GM19467 (cell line): ENCODE data around the gene VPS41.

Experiments used
- ATAC-seq: cut with Tn5 transposase; IDR thresholded peaks from one replicate; pipeline ENCODE4 v1.9.1; 2021; ENCODE audit warnings: mild to moderate bottlenecking, moderate library complexity; ENCODE audit not compliant: unreplicated experiment

Gene VPS41

DNA sequence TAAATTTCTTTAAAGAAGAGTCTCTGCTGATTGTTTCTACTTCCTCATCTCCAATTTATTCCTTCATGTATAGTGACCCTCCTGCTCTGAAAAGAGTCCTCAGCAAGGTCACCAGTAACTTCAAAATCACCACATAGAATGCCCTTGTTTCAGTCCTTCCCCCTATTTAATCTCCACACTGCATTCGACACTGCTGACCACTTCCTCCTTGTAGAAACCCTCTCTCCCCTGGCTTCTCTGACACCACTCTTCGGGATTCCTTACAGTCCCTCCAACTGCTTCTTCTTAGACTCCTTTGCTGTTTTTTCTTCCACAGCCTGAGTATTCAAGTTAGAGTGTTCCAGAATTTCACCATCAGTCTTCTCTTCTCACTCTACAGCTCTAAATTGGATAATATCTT, 89.5 kb downstream of the VPS41 start:
- ATAC-seq: no peak

DNA sequence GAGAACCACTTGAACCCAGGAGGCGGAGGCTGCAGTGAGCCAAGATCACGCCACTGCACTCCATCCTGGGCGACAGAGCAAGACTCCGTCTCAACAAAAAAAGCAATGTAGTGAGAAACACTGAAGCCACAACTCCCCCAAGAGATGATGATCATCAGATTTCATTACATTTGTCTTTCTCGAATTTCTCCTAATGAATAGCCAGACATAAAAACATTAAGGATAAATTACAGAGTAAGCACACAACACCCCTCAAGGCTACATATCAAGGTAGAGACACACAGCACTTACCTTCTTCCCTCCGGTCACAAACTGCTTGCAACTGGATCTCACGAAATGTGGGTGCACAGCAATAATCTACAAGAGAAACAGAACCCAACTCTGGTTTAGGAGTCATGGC, 91.5 kb downstream of the VPS41 start:
- ATAC-seq: no peak

DNA sequence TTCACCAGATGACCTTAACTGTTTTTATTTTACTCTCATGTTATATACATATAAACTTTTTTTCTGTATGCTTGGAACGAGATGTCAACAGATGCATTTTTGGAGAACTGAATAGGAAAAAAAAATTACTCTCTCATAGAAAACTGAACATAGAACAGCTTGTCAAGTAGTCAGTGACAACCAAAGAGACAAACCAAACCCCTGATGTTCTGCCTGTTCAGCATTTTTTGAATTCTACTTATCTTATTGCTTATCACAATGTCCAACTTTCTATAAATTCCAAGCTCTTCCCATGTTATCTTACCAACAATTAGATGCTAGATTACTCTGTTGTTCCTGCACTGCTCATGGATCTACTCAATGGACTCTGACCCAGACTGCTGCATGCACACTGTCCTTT, 95.2 kb downstream of the VPS41 start:
- no peak for ATAC-seq

DNA sequence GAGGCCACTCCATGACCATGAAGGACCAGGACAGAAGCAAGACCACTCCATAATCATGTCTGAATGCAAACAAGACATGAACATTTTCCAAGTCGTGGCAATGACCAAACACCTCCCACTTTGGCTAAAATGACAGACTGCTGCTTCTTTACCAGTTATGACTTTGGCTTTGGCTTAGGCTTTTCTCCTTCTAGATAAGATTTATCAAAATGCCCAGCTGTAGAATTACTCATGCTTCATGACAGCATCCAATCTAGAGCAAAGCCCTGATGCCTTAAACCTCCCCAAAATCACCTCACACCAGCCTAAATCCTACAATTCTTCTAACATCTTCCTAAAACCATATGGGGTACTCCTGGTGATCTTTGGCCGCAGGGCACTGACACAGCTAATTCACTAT, 102.1 kb downstream of the VPS41 start:
- ATAC-seq: no peak

DNA sequence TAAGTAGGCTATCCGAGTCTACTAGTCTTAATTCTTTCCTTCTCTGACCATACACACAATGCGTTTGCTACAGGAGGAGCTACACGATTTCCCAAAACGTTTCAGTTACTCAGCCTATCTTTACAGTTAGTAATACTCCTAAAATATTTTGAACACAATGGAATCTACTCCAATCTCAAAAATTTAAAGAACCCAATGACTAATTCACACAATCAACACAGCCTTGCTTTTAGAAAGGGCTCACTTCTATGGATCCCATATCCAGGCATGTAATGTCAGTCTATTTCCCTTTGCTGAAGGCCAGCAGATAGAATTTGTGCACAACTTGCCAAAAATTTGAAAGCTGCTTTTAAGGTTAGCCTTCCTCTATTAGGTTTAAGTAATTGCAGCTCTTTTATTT, 107.2 kb downstream of the VPS41 start:
- no peak for ATAC-seq

DNA sequence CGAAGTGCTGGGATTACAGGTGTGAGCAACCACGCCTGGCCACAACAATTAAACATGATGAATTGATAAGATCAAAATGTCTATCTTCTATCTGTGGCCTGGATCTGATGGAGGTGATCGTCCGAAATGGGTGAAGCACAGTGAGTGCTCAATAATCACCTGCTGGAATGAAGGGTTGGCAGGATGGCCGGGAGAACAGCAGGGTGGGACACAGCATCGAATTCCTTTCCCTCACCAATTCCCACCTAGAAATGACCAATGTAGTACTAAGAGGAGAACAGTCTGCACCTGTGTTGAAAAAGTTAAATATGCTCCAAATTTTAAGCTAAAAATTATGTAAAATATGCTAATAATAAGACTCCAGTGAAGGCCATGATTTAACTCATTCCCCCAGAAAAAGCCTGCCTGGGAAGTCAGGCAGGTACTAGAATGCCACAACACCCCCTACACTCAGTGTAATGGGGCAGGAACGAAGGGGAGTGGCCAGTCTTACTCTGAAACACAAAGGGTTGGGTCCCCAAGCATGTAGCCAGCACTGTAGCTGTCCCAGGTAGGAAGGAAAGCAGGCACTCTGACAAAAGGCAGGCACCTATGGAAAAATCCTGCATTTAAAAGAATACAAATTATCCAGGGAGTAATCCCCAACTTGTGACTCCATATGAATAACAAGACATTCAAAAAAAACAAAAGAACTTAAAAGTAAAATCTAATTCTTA, 110.3 kb downstream of the VPS41 start:
- no peak for ATAC-seq

DNA sequence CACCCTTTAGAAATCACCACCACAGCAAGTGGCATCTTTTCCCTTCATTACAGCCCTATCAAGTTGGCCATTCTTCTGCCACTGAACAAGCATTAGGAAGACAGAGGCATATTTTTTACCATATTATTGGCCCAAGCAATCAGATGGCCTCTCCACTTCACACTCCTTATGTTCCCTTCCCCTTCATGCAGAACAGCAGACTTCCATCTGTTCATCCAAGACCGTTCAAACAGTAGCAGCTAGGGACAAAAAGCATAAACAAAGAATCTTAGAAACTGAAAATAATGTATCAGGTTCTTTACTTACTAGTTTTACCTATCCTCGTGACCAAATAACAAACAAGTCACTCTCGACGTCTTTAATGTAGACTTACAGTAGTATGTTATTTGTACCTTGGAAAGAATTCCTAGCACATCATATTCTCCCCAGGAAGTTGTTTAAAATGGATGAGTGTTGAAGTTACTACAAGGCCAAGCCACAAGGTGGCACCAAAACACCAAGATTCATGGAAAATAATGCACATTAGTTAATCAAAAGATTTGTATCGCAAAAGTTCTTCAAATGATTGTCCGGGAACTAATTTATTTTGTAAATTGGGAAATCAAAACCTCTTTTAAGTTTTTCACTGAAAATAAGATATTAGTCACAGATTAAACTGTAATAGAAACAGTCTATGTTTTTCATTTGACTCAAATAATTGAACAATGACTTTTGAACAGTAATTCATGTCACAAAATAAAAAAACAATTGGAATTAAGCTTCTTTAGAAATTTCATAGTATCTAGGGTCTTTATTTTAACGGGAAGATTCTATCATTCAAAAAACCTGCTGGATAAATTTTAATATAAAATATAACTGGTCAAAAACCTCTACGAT, 112.1 kb downstream of the VPS41 start:
- ATAC-seq: no peak

DNA sequence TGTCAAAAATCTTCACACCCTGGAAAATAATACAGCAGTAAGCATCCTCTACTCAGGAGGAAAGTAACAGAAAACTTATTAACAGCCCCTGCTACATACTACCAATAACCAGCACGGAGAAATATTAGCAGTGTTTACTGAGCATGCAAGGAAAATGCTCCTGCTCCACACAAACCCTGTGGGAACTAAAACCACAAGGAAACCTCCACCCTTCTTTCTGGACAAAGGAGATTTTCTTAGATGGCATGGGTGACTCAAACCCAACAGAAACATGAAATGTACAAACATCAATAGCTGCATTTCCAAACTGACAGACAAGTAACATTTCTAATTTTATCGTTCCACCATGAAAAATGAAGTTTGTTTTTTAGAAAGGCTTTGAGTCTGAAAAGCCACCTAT, 113.4 kb downstream of the VPS41 start:
- no peak for ATAC-seq

DNA sequence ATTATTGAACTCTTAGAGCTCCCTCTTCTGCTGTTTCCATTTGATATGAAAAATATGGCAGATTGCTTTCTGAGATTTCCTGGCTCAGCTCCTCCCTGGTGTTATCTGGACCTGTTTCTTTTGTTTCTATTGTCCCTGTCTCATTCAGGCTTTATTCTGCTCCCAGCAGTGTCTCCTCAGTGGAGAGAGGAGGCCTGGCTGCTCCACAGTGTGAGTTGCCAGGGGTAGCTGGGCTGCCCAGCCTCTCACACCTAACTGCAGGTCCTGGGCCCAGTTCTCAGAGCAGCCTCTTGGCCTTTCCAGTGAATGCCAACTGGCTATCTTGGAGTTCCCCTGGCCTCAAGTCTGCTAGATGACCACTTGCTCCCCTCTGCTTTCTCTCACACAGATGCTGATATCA, 127.0 kb downstream of the VPS41 start:
- ATAC-seq: no peak

DNA sequence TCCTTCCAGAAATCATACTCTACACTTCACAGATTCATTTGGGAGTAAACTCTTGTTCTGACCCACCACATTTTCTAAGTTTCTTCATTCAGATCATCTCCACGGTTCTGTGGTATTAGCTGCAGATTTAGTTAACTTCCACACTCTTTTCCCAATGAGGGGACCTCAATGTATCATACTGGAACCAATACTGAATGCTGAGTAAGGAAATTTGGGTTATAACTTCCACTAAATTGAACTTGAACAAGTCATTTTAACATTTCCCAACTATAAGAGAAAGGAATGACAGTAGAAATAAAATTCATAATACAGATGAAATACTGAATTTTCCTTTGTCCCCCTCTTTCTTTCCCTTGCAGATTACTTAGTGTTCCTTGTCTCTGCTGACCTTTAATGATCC, 131.4 kb downstream of the VPS41 start:
- ATAC-seq: no peak

DNA sequence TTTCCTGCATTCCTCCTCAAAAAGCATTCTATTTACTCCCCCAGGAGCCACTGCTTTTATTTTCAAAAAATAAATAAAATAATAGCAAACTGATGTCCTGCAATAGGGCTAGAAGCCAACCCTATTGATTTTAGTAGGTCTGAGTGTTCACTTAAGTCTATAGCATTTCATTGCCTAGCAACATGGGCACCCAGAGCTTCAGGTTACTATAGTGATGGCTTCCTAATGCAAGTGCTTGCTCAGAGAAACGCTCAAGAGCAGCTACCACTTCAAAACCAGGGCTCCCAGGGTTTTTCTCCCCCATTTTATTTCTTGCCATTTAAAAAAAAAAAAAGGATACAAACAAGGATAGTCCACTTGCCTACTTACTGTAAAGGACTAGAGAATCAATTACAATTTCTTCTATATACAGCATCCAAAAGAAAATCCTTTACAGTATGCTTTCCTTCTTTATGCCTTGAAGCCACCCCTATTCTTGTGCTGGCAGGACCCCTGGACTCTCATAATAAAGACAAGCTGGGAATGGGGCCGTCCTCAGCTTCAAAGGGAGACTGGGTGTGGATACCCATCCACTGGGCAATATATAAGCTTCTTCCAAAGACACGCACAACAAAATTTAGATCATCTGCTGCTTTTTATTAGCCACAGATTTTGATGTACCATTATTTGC, 133.3 kb downstream of the VPS41 start:
- ATAC-seq: no peak

DNA sequence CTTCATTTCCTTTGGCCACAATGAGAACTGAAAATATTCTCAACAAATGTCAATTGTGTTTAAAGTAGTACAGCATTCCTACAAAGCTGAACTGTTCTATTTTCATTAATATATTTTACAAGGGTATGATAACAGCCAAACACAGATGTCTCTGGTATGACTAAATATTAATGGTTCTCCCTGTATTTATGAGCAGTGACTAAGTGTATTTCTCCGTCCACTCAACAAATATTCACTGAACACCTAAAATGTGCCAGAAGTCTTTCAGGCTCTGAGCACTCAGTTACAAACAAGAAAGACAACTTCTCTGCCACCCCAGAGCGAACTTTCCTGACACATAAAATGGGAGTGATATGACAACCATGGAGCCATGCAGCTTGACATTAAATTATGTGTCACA, 135.6 kb downstream of the VPS41 start:
- ATAC-seq: no peak

DNA sequence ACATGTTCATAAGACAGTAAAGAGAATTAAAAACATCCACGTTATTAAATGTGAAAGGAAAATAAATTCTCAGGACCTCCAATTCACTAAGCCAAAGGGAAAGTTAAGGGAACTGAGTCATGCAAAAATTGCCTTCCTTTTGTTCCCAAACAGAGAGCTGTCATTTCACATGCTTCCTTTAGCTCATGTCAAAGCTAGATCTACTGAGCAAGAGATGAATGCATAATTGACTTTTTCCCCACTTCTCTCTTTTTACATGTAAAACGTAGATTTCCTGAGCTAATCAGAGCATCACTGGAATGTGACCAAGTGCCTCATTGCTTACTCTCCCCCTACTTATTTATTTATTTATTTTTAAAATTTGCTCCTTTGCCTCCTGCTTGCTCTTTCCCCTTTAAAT, 148.8 kb downstream of the VPS41 start:
- ATAC-seq: no peak

DNA sequence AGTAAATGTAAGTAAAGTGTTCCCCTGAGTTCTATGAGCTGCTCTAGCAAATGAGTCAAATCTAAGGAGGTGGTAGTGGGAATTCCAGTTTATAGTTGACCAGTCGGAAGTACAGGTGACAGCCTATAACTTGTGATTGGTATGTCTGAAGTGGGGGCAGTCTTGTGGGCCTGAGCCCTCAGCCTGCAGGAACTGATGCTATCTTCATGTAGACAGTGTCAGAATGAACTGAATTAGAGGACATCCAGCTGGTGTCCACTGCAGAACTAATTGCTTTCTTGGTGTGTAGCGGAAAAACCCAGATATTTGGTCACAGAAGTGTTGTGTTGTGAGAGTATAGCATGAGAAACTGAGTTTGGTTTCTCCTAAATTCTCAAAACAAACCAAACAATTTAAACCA, 150.0 kb downstream of the VPS41 start:
- ATAC-seq: no peak

DNA sequence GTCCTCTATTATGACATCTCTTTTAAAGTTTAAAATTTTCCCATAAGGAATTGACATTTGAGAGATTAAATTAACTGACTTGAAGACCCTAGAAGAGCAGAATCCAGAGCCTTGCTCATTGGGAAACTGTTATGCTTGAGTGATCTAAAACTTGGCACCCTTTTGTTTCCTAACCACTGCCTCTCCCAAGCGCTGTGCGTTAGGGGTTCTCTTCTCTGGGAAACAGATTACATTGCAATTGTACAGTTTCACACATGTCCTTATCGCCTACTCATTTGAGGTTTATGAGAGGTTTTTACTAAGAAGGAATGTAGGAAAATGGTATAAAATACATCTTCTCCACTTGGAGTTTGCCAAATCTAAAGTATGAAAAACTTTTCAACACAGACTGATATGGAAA, 151.1 kb downstream of the VPS41 start:
- no peak for ATAC-seq

DNA sequence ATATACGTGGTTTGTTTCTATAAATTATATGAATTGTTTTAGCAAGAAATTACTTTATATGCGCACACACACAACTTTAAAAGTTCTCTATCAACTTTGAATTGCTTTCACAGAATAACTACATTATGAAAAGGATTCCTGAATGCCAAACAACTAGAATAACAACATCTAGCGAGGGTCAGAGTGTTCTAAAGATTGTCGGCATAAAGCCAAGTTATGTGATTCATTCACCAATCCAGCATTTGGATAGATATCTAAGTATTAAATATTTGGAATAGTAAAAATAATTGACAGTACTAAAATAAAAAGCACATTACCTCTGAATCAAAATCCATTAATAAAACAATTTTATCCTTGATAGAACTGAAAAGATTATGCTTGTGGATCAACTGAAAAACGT, 152.5 kb downstream of the VPS41 start:
- ATAC-seq: no peak

DNA sequence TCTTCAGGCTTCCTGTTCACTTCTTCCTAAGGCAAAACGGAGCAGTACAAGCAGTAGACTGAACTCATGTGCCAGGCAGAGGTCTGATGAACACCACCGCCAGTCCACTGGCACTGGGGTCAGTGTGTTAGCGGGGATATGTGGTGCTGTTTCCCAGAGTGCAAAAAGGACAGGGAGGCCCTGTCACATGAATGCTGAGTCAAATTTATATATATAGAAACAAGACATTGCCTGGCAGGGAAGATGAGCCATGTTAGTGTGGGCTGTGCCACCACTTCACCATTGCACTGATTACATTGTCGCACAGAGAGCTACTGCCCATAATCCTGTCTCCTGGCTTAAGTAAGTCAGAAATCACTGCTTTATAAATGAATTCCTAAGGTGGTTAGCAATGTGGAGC, 155.6 kb downstream of the VPS41 start:
- ATAC-seq: no peak

DNA sequence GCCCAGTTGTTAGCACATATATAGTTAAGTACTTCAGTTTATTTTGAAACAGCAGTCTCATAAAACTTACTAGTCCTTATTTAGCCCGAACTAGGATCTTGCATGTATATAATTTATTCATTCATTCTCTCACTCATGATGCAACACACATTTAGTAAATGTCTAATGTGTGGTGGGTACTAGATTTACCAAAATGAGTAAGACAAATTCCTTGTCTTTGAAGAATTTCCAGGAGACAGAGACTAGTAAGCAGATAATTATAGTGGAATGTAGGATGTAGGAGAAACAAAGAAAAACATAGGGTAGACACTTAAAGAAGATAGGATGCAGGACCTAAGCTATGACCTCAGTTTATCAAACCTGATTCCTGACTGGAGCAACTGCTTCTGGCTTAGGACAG, 157.6 kb downstream of the VPS41 start:
- ATAC-seq: no peak

DNA sequence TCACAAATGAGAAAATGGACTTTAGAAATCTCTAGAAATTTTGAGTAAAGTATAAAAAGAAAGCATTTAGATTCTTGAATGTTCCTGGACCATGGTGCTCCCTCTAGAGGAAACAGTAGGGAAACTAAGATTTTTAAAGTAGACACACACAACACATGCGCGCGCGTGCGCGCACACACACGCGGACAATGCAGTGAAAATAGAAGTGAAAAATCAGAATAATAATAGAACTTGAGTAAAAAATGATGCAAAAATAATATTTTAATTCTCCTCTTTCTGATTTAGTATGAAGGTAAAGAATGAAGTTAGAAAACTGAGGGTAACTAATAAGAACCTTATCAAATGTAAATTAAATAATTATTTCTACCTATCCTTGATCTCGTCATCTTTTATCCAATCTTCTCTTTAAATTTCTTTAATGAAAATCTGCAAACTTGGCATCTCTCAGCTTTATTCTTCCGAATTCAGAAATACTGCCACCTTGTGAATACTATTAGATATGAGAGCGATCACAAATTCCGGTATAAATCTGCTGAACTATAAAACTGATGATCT, 160.9 kb downstream of the VPS41 start:
- ATAC-seq: no peak

DNA sequence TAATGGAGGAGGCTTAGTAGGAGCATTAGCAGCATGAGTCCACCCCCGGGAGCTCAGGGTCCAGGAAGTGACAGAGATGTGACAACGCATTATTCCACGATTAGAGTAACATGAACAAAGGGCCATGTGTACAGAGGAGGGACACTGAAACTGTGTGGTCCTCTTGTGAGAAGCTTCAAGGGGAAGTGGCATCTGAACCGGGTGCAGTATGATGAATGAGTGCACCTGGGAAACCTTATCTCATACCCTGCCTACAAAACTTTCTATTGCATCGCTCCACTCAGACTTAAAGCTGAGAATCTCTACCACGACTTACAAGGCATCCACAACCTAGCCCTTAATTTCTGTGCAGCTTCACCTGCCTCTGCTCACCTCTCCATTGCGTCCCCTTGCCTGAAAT, 162.6 kb downstream of the VPS41 start:
- ATAC-seq: no peak

DNA sequence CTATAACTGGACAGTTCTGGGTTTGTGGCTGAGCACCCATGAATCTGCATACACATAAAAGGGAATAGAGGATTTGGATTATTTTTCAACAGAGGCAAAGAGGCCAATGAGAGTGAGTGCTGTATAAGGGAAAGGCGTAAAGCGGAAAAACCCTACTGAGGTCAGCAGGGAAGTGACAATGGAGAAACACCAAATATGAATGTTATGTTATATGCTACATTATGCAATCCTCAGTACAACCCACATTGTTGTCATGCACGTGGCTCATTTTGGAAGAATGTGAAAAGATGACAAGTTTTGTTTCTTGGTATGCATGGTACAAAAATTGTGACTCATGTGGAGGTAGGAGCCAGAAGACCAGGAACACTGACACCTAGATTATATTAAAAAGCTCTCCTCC, 164.2 kb downstream of the VPS41 start:
- no peak for ATAC-seq

DNA sequence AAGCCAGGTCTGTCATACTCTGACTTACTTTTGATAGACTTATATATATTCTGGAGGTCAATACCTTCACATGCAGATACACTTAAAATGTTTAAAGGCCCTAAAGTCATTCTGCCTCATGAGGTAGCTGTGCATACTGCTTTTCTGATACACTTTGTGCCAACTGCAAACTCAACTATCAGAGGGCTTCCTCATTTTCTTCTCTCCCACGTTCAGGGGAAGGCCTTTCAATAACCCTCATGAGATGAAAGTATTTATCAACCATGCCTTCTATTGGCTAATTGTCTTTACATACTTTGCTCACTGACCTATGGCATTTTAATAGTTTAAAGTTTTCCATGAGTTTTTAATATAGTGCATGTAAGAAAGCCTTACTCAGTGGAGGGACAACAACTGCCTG, 165.1 kb downstream of the VPS41 start:
- no peak for ATAC-seq
